GM21737 (cell line): Measurements from ENCODE around the gene TNS3.
A peak's percentile ranks its signal among the peaks of the same experiment; 100 is the strongest.
"Not testable (repeated sequence)": the region's sequence is repeated elsewhere in the genome, so short reads cannot be mapped to it uniquely, and the experiment has no call there.

Source experiments
- ATAC-seq: cut with Tn5 transposase; IDR thresholded peaks from one replicate; pipeline ENCODE4 v1.9.1; 2021; ENCODE audit warnings: mild to moderate bottlenecking, moderate library complexity; ENCODE audit not compliant: unreplicated experiment

Gene TNS3

DNA sequence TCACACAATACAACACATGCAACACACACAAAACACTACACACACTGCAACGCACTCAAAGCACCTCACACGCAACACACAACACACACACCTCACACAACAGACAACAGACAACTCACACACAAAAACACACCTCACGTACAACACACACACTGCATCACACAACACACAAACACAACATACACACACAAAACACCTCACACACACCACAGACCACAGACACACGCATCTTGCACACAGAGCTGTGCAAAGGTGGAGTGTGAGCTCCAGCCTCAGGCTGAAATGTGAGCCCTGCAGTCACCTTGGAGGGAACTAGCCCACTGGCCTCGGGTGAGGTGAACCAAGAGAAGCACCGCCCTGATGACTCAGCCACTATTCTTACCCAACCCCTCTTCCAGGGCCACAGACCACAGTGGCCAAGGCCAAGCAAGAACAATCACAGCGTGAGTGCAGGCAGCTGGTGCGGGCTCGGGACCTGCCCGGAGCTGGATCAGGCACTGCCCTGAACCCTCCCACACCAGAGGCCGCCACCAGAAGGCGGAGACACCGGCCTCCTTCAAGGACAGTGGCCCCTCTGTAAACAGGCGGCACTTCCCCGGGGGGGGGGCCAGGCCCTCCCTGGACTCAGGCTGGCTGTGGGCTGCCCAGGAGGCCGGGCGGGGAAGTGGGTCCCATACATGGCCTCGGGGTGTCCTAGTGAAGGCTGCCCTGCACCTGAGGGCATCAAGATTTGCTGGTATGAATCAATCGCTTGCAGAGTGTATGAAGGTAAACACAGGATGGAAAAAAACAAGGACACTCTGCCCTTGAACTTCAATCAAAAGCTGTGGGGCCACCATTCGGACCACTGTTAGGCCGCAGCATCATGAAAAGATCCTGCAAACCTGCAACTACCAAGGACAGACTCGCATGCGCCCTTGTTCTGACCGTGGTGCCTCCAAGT, 106.7 kb downstream of the TNS3 start:
- peak; percentile 74 for ATAC-seq

- no peak for ATAC-seq
Measured at GRCh38 chr7:47474211-47474936, 107.5 kb downstream of the TNS3 start.

- ATAC-seq: no peak
Measured at GRCh38 chr7:47473499-47474210, 108.3 kb downstream of the TNS3 start.

DNA sequence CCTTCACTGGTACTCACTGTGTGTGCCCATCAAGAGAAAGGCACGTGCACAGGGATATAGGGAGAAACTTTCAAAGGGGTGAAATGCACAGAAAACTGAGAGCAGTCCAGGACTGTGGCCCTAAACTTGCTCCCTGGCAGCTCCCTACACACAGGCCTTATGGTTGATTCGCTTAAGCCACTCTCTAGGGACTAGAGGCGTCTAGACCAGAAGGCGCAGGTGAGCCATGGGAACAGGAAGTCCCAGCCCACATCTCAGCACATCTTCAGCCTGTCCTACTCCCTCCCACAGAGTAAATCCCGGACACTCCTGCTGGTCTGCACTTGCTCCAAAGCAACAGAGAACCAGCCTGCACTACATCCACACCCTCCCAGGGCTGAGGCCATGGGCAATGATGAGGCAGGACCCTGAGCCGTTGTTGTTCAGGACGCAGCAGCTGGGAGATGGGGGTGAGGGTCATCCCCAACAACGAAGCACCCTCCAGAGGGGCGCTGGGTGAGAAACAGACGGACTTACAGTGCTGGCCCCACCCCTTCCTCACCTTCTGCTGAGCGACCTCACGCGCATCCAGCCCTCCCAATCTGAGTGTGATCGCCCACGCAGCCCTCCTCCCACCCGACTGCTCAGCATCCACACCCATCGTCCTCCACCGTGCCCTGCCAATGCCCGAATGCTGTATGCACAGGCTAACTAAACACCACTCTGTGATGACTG, 109.3 kb downstream of the TNS3 start:
- no peak for ATAC-seq

GRCh38 chr7:47471831-47472230, 110.1 kb downstream of the TNS3 start:
- ATAC-seq: no peak

- ATAC-seq: no peak
Measured at GRCh38 chr7:47471358-47471703, 110.6 kb downstream of the TNS3 start.

GRCh38 chr7:47470567-47471357, 111.1 kb downstream of the TNS3 start:
- no peak for ATAC-seq

DNA sequence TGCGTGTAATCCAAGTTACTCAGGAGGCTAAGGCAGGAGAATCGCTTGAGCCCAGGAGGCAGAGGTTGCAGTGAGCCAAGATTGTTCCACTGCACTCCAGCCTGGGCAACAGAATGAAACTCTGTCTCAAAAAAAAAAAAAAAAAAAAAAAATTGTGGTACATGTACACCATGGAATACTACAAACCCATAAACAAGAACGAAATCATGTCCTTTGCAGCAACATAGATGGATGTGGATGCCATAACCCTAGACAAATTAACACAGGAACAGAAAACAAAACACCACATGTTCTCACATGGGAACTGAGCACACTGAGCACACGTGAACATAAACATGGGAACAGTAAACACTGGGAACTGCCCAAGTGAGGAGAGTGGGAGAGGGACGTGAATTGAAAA, 112.1 kb downstream of the TNS3 start:
- not testable (repeated sequence) for ATAC-seq

DNA sequence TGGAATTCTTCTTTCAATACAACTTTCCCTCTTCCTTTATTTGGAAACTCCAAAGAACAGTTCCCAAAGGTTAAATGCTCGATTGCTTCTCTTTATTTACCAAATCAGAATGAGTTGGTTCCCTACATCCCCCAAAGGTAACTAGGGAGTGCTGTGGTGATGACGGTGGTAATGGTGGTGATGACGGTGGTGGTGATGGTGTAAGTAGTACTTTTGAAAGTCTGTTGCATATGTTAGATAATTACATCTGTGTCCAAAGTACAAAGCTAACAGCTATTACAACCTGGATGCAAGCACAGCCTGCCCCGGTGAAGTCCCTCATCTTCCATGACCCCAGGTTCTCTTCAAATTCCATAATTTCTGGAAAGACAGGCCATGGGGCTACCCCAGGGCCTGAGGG, 115.1 kb downstream of the TNS3 start:
- no peak for ATAC-seq

- ATAC-seq: no peak
Measured at GRCh38 chr7:47465191-47465590, 116.7 kb downstream of the TNS3 start.

- no peak for ATAC-seq
Measured at GRCh38 chr7:47464266-47464665, 117.6 kb downstream of the TNS3 start.

GRCh38 chr7:47461746-47462145, 120.2 kb downstream of the TNS3 start:
- ATAC-seq: no peak

DNA sequence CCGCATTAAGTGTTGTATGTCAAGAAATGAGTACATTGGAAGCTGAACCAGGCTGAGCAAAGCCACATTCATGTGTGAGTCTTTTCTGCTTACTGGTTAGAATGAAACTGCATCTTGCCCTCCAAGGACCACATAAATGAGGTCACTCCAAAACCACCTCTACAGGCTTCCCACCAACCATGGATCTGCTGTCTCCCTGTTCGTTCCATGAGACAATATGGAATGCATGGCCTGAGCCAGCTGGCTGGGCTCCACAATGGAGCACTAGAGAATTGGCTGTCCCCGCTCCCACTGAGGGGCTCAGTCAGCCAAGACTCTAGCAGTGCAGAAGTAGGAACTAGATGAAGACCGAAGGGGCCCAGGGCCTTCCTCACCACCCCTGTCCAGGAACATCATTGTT, 120.8 kb downstream of the TNS3 start:
- no peak for ATAC-seq

GRCh38 chr7:47460251-47460989, 121.5 kb downstream of the TNS3 start:
- no peak for ATAC-seq

DNA sequence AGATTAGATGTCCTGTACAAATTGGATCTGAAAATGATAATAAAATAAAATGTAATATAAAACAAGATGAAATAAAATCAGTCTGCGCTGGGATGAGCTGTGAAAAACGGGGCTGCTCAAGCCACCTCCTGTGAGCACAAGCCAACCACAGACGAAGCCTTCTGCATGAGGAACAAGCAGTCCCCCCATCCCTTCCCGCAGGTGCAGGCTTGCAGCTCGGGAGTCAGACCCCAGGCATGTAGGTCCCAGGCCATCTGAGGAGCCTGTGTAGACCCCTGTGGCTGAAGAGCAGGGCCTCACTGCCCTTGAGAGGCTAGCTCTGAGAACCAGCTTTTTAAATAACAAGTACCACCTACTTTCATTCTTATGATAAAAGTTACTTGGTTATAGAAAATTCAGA, 123.4 kb downstream of the TNS3 start:
- no peak for ATAC-seq

GRCh38 chr7:47458057-47458456, 123.9 kb downstream of the TNS3 start:
- ATAC-seq: no peak

- ATAC-seq: no peak
Measured at GRCh38 chr7:47456210-47456955, 125.5 kb downstream of the TNS3 start.

- ATAC-seq: no peak
Measured at GRCh38 chr7:47455872-47456185, 126.1 kb downstream of the TNS3 start.
